Astrocyte of the hippocampus (primary cell): Measurements from ENCODE around the gene THAP11.
A peak's percentile ranks its signal among the peaks of the same experiment; 100 is the strongest.
"Not testable (repeated sequence)": the region's sequence is repeated elsewhere in the genome, so short reads cannot be mapped to it uniquely, and the experiment has no call there.

Experiments used
- DNase-seq: peaks from one replicate; pipeline ENCODE4 v3.0.0; 2011; ENCODE audit warnings: low read depth, low spot score

Gene THAP11

GRCh38 chr16:67834242-67834614 lies 7.9 kb upstream of the THAP11 start:
- no peak for DNase-seq

- DNase-seq = not testable (repeated sequence)
Measured at GRCh38 chr16:67837190-67837589, 4.9 kb upstream of the THAP11 start.

- no peak for DNase-seq
Measured at GRCh38 chr16:67837811-67838210, 4.3 kb upstream of the THAP11 start.

GRCh38 chr16:67841198-67841815 lies 813 bp upstream of the THAP11 start:
- no peak for DNase-seq

GRCh38 chr16:67842509-67843342 lies 606 bp downstream of the THAP11 start:
- peak; percentile 82 for DNase-seq

GRCh38 chr16:67843343-67843765 lies 1.2 kb downstream of the THAP11 start:
- peak; percentile 66 for DNase-seq

- peak; percentile 15 for DNase-seq
Measured at GRCh38 chr16:67844497-67844896, 2.4 kb downstream of the THAP11 start.

- DNase-seq = no peak
Measured at GRCh38 chr16:67845291-67846062, 3.4 kb downstream of the THAP11 start.

GRCh38 chr16:67846063-67846319 lies 3.9 kb downstream of the THAP11 start:
- DNase-seq = no peak

GRCh38 chr16:67846320-67847063 lies 4.4 kb downstream of the THAP11 start, which contains the start of gene NUTF2:
Gene NUTF2, plus strand, starts transcription at chr16:67846933. Its CDS starts 18,198 bp downstream, at chr16:67865131.
- peak; percentile 98 for DNase-seq

- DNase-seq = peak; percentile 67
Measured at GRCh38 chr16:67847064-67847861, 5.1 kb downstream of the THAP11 start, which contains the start of gene CENPT. Gene CENPT, minus strand, starts transcription at chr16:67847693. Its CDS starts 13,834 bp downstream, at chr16:67833859.

- no peak for DNase-seq
Measured at GRCh38 chr16:67848118-67848517, 6.0 kb downstream of the THAP11 start.

- no peak for DNase-seq
Measured at GRCh38 chr16:67853670-67854069, 11.6 kb downstream of the THAP11 start.

GRCh38 chr16:67855789-67856188 lies 13.7 kb downstream of the THAP11 start:
- DNase-seq = no peak

GRCh38 chr16:67856927-67857546 lies 14.9 kb downstream of the THAP11 start:
- DNase-seq = no peak

GRCh38 chr16:67857547-67858233 lies 15.6 kb downstream of the THAP11 start:
- DNase-seq = peak; percentile 90

- DNase-seq = no peak
Measured at GRCh38 chr16:67858500-67858899, 16.4 kb downstream of the THAP11 start.

GRCh38 chr16:67860589-67861398 lies 18.7 kb downstream of the THAP11 start:
- DNase-seq = peak; percentile 18

GRCh38 chr16:67861877-67862276 lies 19.8 kb downstream of the THAP11 start:
- DNase-seq = no peak
